ENCODE results near the gene AMMECR1L.

AMMECR1L gene

DNA sequence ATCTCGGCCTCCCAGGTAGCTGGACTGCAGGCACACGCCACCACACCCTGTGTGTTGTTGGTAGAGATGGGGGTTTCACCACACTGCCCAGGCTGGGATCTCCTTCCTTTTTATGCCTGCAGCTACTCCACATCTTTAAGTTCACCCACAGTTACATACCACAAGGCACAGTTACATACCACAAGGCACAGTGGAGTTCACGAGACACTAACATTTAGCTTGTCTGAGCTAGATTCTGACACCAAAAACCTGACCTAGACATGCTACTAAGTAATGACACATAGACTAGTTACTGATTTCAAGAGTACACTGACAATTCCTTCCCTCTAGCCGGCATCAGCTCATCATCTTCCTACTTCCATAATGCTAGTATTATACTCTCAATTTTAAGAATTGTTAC is 32.1 kb downstream of the AMMECR1L start:
- H2AK5ac ChIP-seq (ENCODE audit: low read depth, low read length): no peak overlapping the region
- H2AFZ ChIP-seq (ENCODE audit: low read length): no peak overlapping the region
- H3K18ac ChIP-seq (ENCODE audit: low read length): no peak overlapping the region
- H3K27ac ChIP-seq (replicated peaks; ENCODE audit: low read length): no peak overlapping the region
- no peaks in the 10 kb centered on the region for H3K9me3 ChIP-seq (replicated peaks in 1 of 2; ENCODE audit: control insufficient read depth in 2 of 2, insufficient read depth in 1 of 2, low read depth in 1 of 2, low read length in 2 of 2)
- H2BK12ac ChIP-seq (ENCODE audit: low read length): no peak overlapping the region
- no peak overlapping the region for H3K4me2 ChIP-seq (ENCODE audit: insufficient read depth, low read length, poor library complexity, severe bottlenecking)
- H3K14ac ChIP-seq (ENCODE audit: low read length): no peak overlapping the region
- no peak overlapping the region for H3K4ac ChIP-seq (ENCODE audit: low read length)
- H4K8ac ChIP-seq (ENCODE audit: low read depth, low read length): no peak overlapping the region
- no peak overlapping the region for H2BK120ac ChIP-seq (ENCODE audit: low read depth, low read length)
- no peak overlapping the region for H4K91ac ChIP-seq (ENCODE audit: low read depth, low read length, poor library complexity)
- no peak overlapping the region for H3K9ac ChIP-seq (ENCODE audit: low read depth, low read length, poor library complexity)
- no peak overlapping the region for H3K23ac ChIP-seq (ENCODE audit: low read depth, low read length, poor library complexity)
- no peak overlapping the region for H3K4me3 ChIP-seq (ENCODE audit: low read length in 2 of 2)
- H3K4me1 ChIP-seq (ENCODE audit: control insufficient read depth in 2 of 2, insufficient read depth in 1 of 2, low read depth in 1 of 2, low read length in 2 of 2): peaks cover 0 to 3% of the 10 kb centered on the region in 2 donors
- no CpG with 5 or more reads among the region's 4 CpGs for WGBS, 2 donors (ENCODE audit: extremely low coverage in 2 of 2, insufficient read length in 2 of 2, insufficient replicate concordance in 1 of 2)
- H3K27me3 ChIP-seq (ENCODE audit: control insufficient read depth in 3 of 3, insufficient read depth in 3 of 3, low read depth in 1 of 3, low read length in 3 of 3): no peaks in the 10 kb centered on the region
- H3K36me3 ChIP-seq (replicated peaks in 1 of 2; ENCODE audit: control insufficient read depth in 2 of 2, insufficient read depth in 2 of 2, low read length in 2 of 2): peaks cover 14 to 74% of the 10 kb centered on the region in 2 donors
- H2BK5ac ChIP-seq (ENCODE audit: low read length): no peak overlapping the region
- H3K79me1 ChIP-seq (ENCODE audit: low read depth, low read length): peaks cover 10% of the 10 kb centered on the region
- no peak for DNase-seq (ENCODE audit: low spot score)
- H2BK15ac ChIP-seq (ENCODE audit: low read length): no peak overlapping the region

DNA sequence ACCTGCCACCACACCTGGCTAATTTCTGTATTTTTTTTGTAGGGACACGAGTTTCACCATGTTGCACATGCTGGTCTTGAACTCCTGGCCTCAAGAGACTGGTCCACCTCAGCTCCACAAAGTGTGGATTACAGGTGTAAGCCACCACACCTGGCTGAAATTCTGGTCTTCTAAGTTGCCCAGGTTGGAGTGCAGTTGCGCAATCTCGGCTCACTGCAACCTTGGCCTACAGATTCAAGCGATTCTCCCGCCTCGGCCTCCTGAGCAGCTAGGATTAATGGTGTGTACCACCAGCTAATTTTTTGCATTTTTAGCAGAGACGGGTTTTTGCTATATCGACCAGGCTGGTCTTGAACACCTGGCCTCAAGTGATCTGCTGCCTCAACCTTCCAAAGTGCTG is 33.4 kb downstream of the AMMECR1L start:
- Histone ChIP-seq H3K9me3 (replicated peaks in 1 of 2; ENCODE audit: control insufficient read depth in 2 of 2, insufficient read depth in 1 of 2, low read depth in 1 of 2, low read length in 2 of 2) (no peaks in the 10 kb centered on the region), H4K8ac (ENCODE audit: low read depth, low read length) (no peak overlapping the region), H2AFZ (ENCODE audit: low read length) (no peak overlapping the region), H2AK5ac (ENCODE audit: low read depth, low read length) (no peak overlapping the region), H2BK12ac (ENCODE audit: low read length) (no peak overlapping the region), H3K4ac (ENCODE audit: low read length) (no peak overlapping the region), H3K4me2 (ENCODE audit: insufficient read depth, low read length, poor library complexity, severe bottlenecking) (no peak overlapping the region), H3K9ac (ENCODE audit: low read depth, low read length, poor library complexity) (no peak overlapping the region), H3K23ac (ENCODE audit: low read depth, low read length, poor library complexity) (no peak overlapping the region), H2BK5ac (ENCODE audit: low read length) (no peak overlapping the region), H4K91ac (ENCODE audit: low read depth, low read length, poor library complexity) (no peak overlapping the region), H3K36me3 (replicated peaks in 1 of 2; ENCODE audit: control insufficient read depth in 2 of 2, insufficient read depth in 2 of 2, low read length in 2 of 2) (peaks cover 19 to 87% of the 10 kb centered on the region in 2 donors), H2BK15ac (ENCODE audit: low read length) (no peak overlapping the region), H3K79me1 (ENCODE audit: low read depth, low read length) (peaks cover 8% of the 10 kb centered on the region), H3K4me3 (ENCODE audit: low read length in 2 of 2) (no peak overlapping the region), H3K27me3 (ENCODE audit: control insufficient read depth in 3 of 3, insufficient read depth in 3 of 3, low read depth in 1 of 3, low read length in 3 of 3) (no peaks in the 10 kb centered on the region), H3K27ac (replicated peaks; ENCODE audit: low read length) (no peak overlapping the region), H3K4me1 (ENCODE audit: control insufficient read depth in 2 of 2, insufficient read depth in 1 of 2, low read depth in 1 of 2, low read length in 2 of 2) (peaks cover 0 to 3% of the 10 kb centered on the region in 2 donors), H3K14ac (ENCODE audit: low read length) (no peak overlapping the region), H2BK120ac (ENCODE audit: low read depth, low read length) (no peak overlapping the region), H3K18ac (ENCODE audit: low read length) (no peak overlapping the region)
- no CpG with 5 or more reads among the region's 8 CpGs for WGBS, 2 donors (ENCODE audit: extremely low coverage in 2 of 2, insufficient read length in 2 of 2, insufficient replicate concordance in 1 of 2)
- DNase-seq (ENCODE audit: low spot score): no peak

DNA sequence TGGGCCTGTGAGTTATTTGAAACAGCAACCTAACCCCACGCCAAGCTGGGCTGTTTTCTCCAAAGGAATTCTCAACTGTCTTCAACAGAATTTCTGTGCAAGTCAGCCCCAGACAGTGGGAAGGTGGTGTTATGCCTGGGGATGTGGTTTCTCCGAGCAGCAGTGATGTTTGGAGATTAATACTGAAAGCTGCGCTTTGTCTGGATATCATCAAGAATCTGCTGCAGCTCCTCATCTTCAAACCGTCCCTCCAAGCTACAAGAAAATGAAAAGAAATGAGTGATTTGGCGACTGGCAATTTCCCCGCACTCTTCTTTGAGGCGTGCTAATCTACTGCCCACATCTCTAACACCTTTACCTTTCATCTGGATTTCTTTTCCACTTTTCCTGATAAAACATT is 37.8 kb downstream of the AMMECR1L start:
- H2BK120ac ChIP-seq (ENCODE audit: low read depth, low read length): no peak overlapping the region
- H2BK5ac ChIP-seq (ENCODE audit: low read length): no peak overlapping the region
- H3K4ac ChIP-seq (ENCODE audit: low read length): no peak overlapping the region
- no peak for DNase-seq (ENCODE audit: low spot score)
- no peak overlapping the region for H2AK5ac ChIP-seq (ENCODE audit: low read depth, low read length)
- no peak overlapping the region for H3K18ac ChIP-seq (ENCODE audit: low read length)
- no peak overlapping the region for H2BK15ac ChIP-seq (ENCODE audit: low read length)
- no peak overlapping the region for H4K8ac ChIP-seq (ENCODE audit: low read depth, low read length)
- no peak overlapping the region for H3K27ac ChIP-seq (replicated peaks; ENCODE audit: low read length)
- H3K23ac ChIP-seq (ENCODE audit: low read depth, low read length, poor library complexity): no peak overlapping the region
- peaks cover 26 to 86% of the 10 kb centered on the region in 2 donors for H3K36me3 ChIP-seq (replicated peaks in 1 of 2; ENCODE audit: control insufficient read depth in 2 of 2, insufficient read depth in 2 of 2, low read length in 2 of 2)
- H3K4me2 ChIP-seq (ENCODE audit: insufficient read depth, low read length, poor library complexity, severe bottlenecking): no peak overlapping the region
- H3K4me3 ChIP-seq (ENCODE audit: low read length in 2 of 2): no peak overlapping the region
- H2AFZ ChIP-seq (ENCODE audit: low read length): no peak overlapping the region
- no peak overlapping the region for H3K14ac ChIP-seq (ENCODE audit: low read length)
- no peaks in the 10 kb centered on the region for H3K9me3 ChIP-seq (replicated peaks in 1 of 2; ENCODE audit: control insufficient read depth in 2 of 2, insufficient read depth in 1 of 2, low read depth in 1 of 2, low read length in 2 of 2)
- WGBS, 2 donors (ENCODE audit: extremely low coverage in 2 of 2, insufficient read length in 2 of 2, insufficient replicate concordance in 1 of 2): no CpG with 5 or more reads among the region's 7 CpGs
- H2BK12ac ChIP-seq (ENCODE audit: low read length): no peak overlapping the region
- no peak overlapping the region for H3K9ac ChIP-seq (ENCODE audit: low read depth, low read length, poor library complexity)
- H3K27me3 ChIP-seq (ENCODE audit: control insufficient read depth in 3 of 3, insufficient read depth in 3 of 3, low read depth in 1 of 3, low read length in 3 of 3): no peaks in the 10 kb centered on the region
- H3K79me1 ChIP-seq (ENCODE audit: low read depth, low read length): peaks cover 3% of the 10 kb centered on the region
- H4K91ac ChIP-seq (ENCODE audit: low read depth, low read length, poor library complexity): no peak overlapping the region
- no peaks in the 10 kb centered on the region for H3K4me1 ChIP-seq (ENCODE audit: control insufficient read depth in 2 of 2, insufficient read depth in 1 of 2, low read depth in 1 of 2, low read length in 2 of 2)

DNA sequence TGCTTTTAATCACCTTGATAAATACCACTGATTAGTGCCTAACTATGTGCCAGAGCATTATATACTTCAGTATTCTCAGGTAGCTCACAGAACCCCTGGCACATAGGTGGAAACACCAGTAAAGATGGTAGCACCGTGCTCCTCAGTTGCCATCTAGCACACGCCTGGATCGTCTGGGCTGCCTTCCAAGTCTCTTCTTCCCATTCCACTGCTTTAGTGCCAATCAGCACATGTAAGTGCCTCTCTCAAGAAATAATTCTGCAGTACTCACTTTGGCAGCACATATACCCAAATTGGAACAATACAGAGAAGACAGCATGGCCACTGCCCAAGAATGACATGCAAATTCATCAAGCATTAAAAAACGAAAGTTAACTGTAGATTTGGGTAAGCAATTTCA is 40.8 kb downstream of the AMMECR1L start:
- Histone ChIP-seq H3K27me3 (ENCODE audit: control insufficient read depth in 3 of 3, insufficient read depth in 3 of 3, low read depth in 1 of 3, low read length in 3 of 3) (no peaks in the 10 kb centered on the region), H2BK12ac (ENCODE audit: low read length) (no peak overlapping the region), H3K23ac (ENCODE audit: low read depth, low read length, poor library complexity) (no peak overlapping the region), H3K4me3 (ENCODE audit: low read length in 2 of 2) (no peak overlapping the region), H2BK120ac (ENCODE audit: low read depth, low read length) (no peak overlapping the region), H2AFZ (ENCODE audit: low read length) (no peak overlapping the region), H3K14ac (ENCODE audit: low read length) (no peak overlapping the region), H3K79me1 (ENCODE audit: low read depth, low read length) (peaks cover 3% of the 10 kb centered on the region), H4K8ac (ENCODE audit: low read depth, low read length) (no peak overlapping the region), H2BK15ac (ENCODE audit: low read length) (no peak overlapping the region), H3K36me3 (replicated peaks in 1 of 2; ENCODE audit: control insufficient read depth in 2 of 2, insufficient read depth in 2 of 2, low read length in 2 of 2) (peaks cover 18 to 56% of the 10 kb centered on the region in 2 donors), H3K27ac (replicated peaks; ENCODE audit: low read length) (no peak overlapping the region), H3K18ac (ENCODE audit: low read length) (no peak overlapping the region), H2BK5ac (ENCODE audit: low read length) (no peak overlapping the region), H3K9ac (ENCODE audit: low read depth, low read length, poor library complexity) (no peak overlapping the region), H3K4me1 (ENCODE audit: control insufficient read depth in 2 of 2, insufficient read depth in 1 of 2, low read depth in 1 of 2, low read length in 2 of 2) (no peaks in the 10 kb centered on the region), H3K4ac (ENCODE audit: low read length) (no peak overlapping the region), H3K9me3 (replicated peaks in 1 of 2; ENCODE audit: control insufficient read depth in 2 of 2, insufficient read depth in 1 of 2, low read depth in 1 of 2, low read length in 2 of 2) (peaks cover 0 to 3% of the 10 kb centered on the region in 2 donors), H2AK5ac (ENCODE audit: low read depth, low read length) (no peak overlapping the region), H3K4me2 (ENCODE audit: insufficient read depth, low read length, poor library complexity, severe bottlenecking) (no peak overlapping the region), H4K91ac (ENCODE audit: low read depth, low read length, poor library complexity) (no peak overlapping the region)
- no peak for DNase-seq (ENCODE audit: low spot score)
- WGBS, 2 donors (ENCODE audit: extremely low coverage in 2 of 2, insufficient read length in 2 of 2, insufficient replicate concordance in 1 of 2): no CpG with 5 or more reads among the region's 4 CpGs
